Body of pancreas (tissue), 4 donors: ENCODE measurements around the gene HAUS6.

Experiments used
- CTCF ChIP-seq, 7 experiments: fragments of 450-650 bp in 4 of 7; fragments of 200-600 bp in 3 of 7; sonication (generic) in 3 of 7; IDR thresholded peaks; one replicate each; pipeline ENCODE4 v1.5.1; 2016 to 2019; ENCODE audit warnings: antibody characterized with exemption in 7 of 7
- POLR2A ChIP-seq, 3 donors: fragments of 450-650 bp; IDR thresholded peaks; one replicate each; pipeline ENCODE4 v1.6.1; 2016; ENCODE audit warnings: antibody characterized with exemption in 3 of 3, mild to moderate bottlenecking in 2 of 3

GRCh38 chr9:19085295-19085694 is 17.4 kb downstream of the HAUS6 start:
- TF ChIP-seq CTCF (IDR thresholded peaks at IDR 0.05) (peak in 6 of 7 experiments; percentile 17 to 57 (median 42)), POLR2A (IDR thresholded peaks at IDR 0.05) (no peak)
